Measurements from ENCODE around the gene C22orf31. TPM values are rescaled to one million over a fixed set of nuclear protein-coding genes. Genes with fewer than 3 reads are reported as not detected.

C22orf31 gene
- total RNA-seq, 4 donors from 2014 or later = not detected

GRCh38 chr22:29069463-29069862, 7.8 kb upstream of the C22orf31 start:
- intact Hi-C loops (cut with DNase I) = no loop called here

DNA sequence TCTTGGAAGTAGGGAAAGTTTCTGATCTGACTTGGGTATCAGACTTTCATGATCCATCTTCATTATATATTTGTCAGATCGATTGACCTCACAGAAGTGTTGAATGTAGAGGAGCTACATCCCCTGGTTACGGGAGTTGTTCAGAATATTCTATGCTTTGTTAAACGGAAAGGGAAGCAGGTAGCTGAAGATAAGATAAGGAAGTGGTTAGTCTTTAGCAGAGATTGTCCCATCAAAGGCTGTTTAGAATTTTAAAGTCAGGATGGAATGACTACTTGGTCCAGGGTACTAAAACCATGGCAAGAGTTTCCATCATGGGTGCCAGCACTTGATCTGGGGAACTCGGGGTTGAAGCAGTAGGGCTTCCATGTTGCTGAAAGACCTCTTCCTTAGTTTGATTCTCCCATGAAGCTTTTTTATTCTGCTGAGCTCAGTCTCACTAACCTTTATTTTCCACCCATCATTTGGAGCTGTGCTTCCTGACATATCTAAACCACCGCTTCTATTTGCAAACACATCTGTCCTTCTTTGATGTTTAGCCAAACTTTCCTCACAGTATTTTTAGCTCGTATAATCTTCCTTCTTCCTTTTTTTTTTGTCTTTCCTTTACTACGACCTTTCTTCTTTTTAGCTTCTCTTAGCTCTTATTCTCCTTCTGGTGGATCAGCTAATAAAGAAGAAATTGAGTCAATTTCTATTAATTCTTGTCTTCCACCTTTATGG, 4.0 kb upstream of the C22orf31 start:
- H3K4me3 ChIP-seq = no peak overlapping the region
- peaks cover 0 to 12% (median 0%) of the 10 kb centered on the region in 4 donors for H3K27me3 ChIP-seq
- no peaks in the 10 kb centered on the region for H3K9me3 ChIP-seq
- WGBS = 47% methylated on average over 7 of the region's 7 CpGs
- no peak for DNase-seq (ENCODE audit: extremely low spot score)
- intact Hi-C loops (cut with DNase I) = no loop called here
- no peak overlapping the region for H3K27ac ChIP-seq (replicated peaks in 1 of 4)
- no peaks in the 10 kb centered on the region for H3K36me3 ChIP-seq
- H3K4me1 ChIP-seq = no peaks in the 10 kb centered on the region
- TF ChIP-seq CTCF (IDR thresholded peaks at IDR 0.05) (no peak), POLR2AphosphoS5 (IDR thresholded peaks at IDR 0.05) (no peak), EP300 (IDR thresholded peaks at IDR 0.05) (no peak), POLR2A (IDR thresholded peaks at IDR 0.05; ENCODE audit: low read depth) (no peak)

More at GRCh38 chr22:29069463-29069862, 7.8 kb upstream of the C22orf31 start:
- H3K9me3 ChIP-seq = no peaks in the 10 kb centered on the region
- H3K4me1 ChIP-seq = peaks cover 23 to 33% (median 31%) of the 10 kb centered on the region in 4 donors
- WGBS = 86% methylated on average over 4 of the region's 4 CpGs
- H3K27me3 ChIP-seq = peaks cover 0 to 15% (median 0%) of the 10 kb centered on the region in 4 donors
- TF ChIP-seq POLR2A (IDR thresholded peaks at IDR 0.05; ENCODE audit: low read depth) (no peak), POLR2AphosphoS5 (IDR thresholded peaks at IDR 0.05) (no peak), CTCF (IDR thresholded peaks at IDR 0.05) (no peak), EP300 (IDR thresholded peaks at IDR 0.05) (no peak)
- no peak for DNase-seq (ENCODE audit: extremely low spot score)
- H3K27ac ChIP-seq (replicated peaks in 1 of 4) = no peak overlapping the region
- no peak overlapping the region for H3K4me3 ChIP-seq
- no peaks in the 10 kb centered on the region for H3K36me3 ChIP-seq

DNA sequence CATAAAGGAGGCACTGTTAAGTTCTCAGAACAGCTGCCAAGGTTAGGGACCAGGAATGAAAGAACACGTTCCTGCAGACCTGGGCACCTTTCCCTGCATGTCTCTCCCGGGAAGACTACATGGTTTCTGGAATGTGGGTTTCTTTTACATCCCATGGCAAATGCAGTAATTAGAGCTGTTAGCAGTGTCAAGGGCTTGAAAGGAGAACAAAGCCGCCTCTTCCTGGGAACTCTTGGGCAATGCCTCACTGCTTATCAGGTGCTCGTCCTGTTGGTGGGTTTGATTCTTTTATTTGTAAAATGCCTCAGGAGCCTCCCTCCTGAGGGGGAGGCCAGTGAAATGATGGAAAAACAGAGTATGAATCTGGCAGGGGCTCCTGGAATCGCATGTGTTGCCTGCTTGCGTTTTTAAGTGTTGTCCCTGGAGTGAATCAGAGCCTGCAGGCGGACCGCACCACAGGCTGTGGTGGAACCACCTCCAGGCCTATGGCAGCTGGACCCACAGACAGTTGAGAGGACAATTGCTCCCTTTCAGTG, 723 bp upstream of the C22orf31 start:
- Histone ChIP-seq H3K36me3 (no peaks in the 10 kb centered on the region), H3K4me3 (no peak overlapping the region), H3K27me3 (peaks cover 0 to 4% (median 0%) of the 10 kb centered on the region in 4 donors), H3K4me1 (no peaks in the 10 kb centered on the region), H3K27ac (replicated peaks in 1 of 4) (no peak overlapping the region), H3K9me3 (no peaks in the 10 kb centered on the region)
- intact Hi-C loops (cut with DNase I) = no loop called here
- no peak for DNase-seq (ENCODE audit: extremely low spot score)
- 76% methylated on average over 8 of the region's 8 CpGs for WGBS
- TF ChIP-seq POLR2AphosphoS5 (IDR thresholded peaks at IDR 0.05) (no peak), EP300 (IDR thresholded peaks at IDR 0.05) (no peak), POLR2A (IDR thresholded peaks at IDR 0.05; ENCODE audit: low read depth) (no peak), CTCF (IDR thresholded peaks at IDR 0.05) (no peak)

GRCh38 chr22:29060931-29061330, 700 bp downstream of the C22orf31 start:
- no peak for TF ChIP-seq EP300 (IDR thresholded peaks at IDR 0.05)
- no peak for TF ChIP-seq POLR2AphosphoS5 (IDR thresholded peaks at IDR 0.05)
- no peak for TF ChIP-seq POLR2A (IDR thresholded peaks at IDR 0.05; ENCODE audit: low read depth)
- TF ChIP-seq CTCF (IDR thresholded peaks at IDR 0.05) = no peak
- no peak for DNase-seq (ENCODE audit: extremely low spot score)
- H3K4me3 ChIP-seq = no peak overlapping the region
- intact Hi-C loops (cut with DNase I) = no loop called here
- no peaks in the 10 kb centered on the region for H3K36me3 ChIP-seq
- peaks cover 0 to 4% (median 0%) of the 10 kb centered on the region in 4 donors for H3K27me3 ChIP-seq
- 76% methylated on average over 7 of the region's 7 CpGs for WGBS
- H3K9me3 ChIP-seq = no peaks in the 10 kb centered on the region
- H3K27ac ChIP-seq (replicated peaks in 1 of 4) = no peak overlapping the region
- H3K4me1 ChIP-seq = no peaks in the 10 kb centered on the region
